ENCODE data around the gene PGAP2. TPM values are rescaled to one million over a fixed set of nuclear protein-coding genes. Genes with fewer than 3 reads are reported as not detected.
"Not testable (repeated sequence)": the region's sequence is repeated elsewhere in the genome, so short reads cannot be mapped to it uniquely, and the experiment has no call there.

Gene PGAP2
- total RNA-seq, 5 donors from 2014 or later (not counting 1 experiment from before 2014, with no cell fraction given): 22.5 to 28.2 (median 24.6) TPM

DNA sequence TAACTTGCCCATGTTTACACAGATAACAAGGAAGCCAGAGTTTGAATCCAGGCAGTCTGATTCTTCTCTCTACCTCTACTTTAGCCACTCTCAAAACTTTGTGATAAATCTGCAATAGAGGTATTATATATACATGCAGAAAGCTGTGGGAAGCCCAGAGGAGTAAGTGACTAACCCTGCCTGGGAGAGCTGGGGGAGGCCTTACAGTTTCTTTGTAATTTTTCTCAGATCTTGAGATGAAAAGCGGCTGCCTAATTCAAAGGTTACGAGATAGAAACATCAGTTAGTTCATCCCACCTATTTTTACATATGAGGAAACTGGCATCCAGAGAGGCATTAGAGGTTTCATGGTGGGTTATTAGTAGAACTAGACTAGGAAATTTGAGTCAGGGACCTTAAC lies 52.0 kb downstream of the PGAP2 start:
- Histone ChIP-seq H3K9me3 (no peaks in the 10 kb centered on the region), H3K36me3 (ENCODE audit: control insufficient read depth in 2 of 2, extremely low read depth in 1 of 2, insufficient read depth in 1 of 2, low read length in 1 of 2) (no peaks in the 10 kb centered on the region), H3K4me1 (ENCODE audit: control insufficient read depth in 1 of 2, extremely low read depth in 1 of 2, insufficient read depth in 2 of 2, low read length in 2 of 2) (peaks cover 65 to 76% of the 10 kb centered on the region in 2 experiments), H3K4me3 (ENCODE audit: control insufficient read depth in 1 of 2, extremely low read depth in 1 of 2, low read length in 1 of 2) (peak overlapping the region; percentile 3 to 36), H3K27me3 (replicated peaks in 1 of 2; ENCODE audit: control insufficient read depth in 2 of 2, extremely low read depth in 1 of 2, insufficient read depth in 2 of 2, low read length in 1 of 2) (no peaks in the 10 kb centered on the region), H3K27ac (ENCODE audit: low read length) (peak overlapping the region; percentile 30)
- Mint-ChIP-seq H3K4me3 (peak overlapping the region; percentile 69 to 99 (median 79)), H3K36me3 (peaks cover 2% of the 10 kb centered on the region), H3K27ac (peak overlapping the region; percentile 83 to 91), H3K4me1 (peaks cover 76 to 88% (median 84%) of the 10 kb centered on the region in 3 donors), H3K9me3 (no peaks in the 10 kb centered on the region), H3K27me3 (no peaks in the 10 kb centered on the region)
- ATAC-seq (replicated peaks in 1 of 4) (peak; percentile 21 to 37 (median 30)), DNase-seq (peak in 2 of 35 experiments; percentile 18 to 44)
- CTCF ChIA-PET: interaction anchor here (1.0 to 3.3 kb wide), 4 partner anchors 11 to 31 kb away, joined by 3 to 24 read pairs (median 10); partner anchors contain the start of gene RHOG (in 1 of the 2)
- POLR2A ChIA-PET: interaction anchor here in 1 of 2 donors (1.0 kb wide), 1 partner anchor 126 kb away, joined by 4 read pairs; no protein-coding TSS in a partner anchor
- no CpG with 5 or more reads among the region's 2 CpGs for WGBS (ENCODE audit: insufficient coverage)

DNA sequence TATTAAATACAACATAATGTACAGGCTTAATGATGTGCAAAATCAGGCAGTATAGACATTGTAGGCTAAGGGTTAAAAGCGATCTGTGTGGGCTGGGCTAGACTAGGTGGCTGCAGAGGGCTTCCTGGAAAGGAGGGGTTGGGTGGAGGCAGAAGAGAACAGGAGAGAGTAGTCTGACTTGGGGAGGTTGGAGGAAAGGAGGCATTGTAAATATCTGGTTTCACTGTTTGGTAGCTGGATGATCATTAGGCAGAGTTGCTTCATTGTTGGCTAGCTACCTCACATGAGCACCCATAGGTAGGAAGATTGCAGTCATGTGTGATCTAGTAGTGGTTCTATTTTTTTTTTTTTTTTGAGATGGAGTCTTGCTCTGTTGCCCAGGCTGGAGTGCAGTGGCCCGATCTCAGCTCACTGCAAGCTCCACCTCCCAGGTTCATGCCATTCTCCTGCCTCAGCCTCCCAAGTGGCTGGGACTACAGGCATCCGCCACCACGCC lies 52.6 kb downstream of the PGAP2 start:
- Histone ChIP-seq H3K4me3 (ENCODE audit: control insufficient read depth in 1 of 2, extremely low read depth in 1 of 2, low read length in 1 of 2) (peak overlapping the region; percentile 3 to 36), H3K4me1 (ENCODE audit: control insufficient read depth in 1 of 2, extremely low read depth in 1 of 2, insufficient read depth in 2 of 2, low read length in 2 of 2) (peaks cover 70 to 81% of the 10 kb centered on the region in 2 experiments), H3K27ac (ENCODE audit: low read length) (peak overlapping the region; percentile 30)
- peak overlapping the region; percentile 83 to 91 for H3K27ac Mint-ChIP-seq
- not testable (repeated sequence) for H3K27me3 Mint-ChIP-seq; H3K9me3 Mint-ChIP-seq; H3K36me3 Mint-ChIP-seq; H3K27me3 ChIP-seq (replicated peaks in 1 of 2; ENCODE audit: control insufficient read depth in 2 of 2, extremely low read depth in 1 of 2, insufficient read depth in 2 of 2, low read length in 1 of 2); H3K36me3 ChIP-seq (ENCODE audit: control insufficient read depth in 2 of 2, extremely low read depth in 1 of 2, insufficient read depth in 1 of 2, low read length in 1 of 2); H3K9me3 ChIP-seq
- ATAC-seq (replicated peaks in 1 of 4) (peak; percentile 73 to 79 (median 75)), DNase-seq (peak in 9 of 35 experiments; percentile 14 to 56 (median 32))
- WGBS (ENCODE audit: insufficient coverage): 50% methylated on average over 2 of the region's 4 CpGs
- ChIA-PET POLR2A (interaction anchor here in 1 of 2 donors (1.0 kb wide), 1 partner anchor 126 kb away, joined by 4 read pairs; no protein-coding TSS in a partner anchor), CTCF (interaction anchor here (0.6 to 3.3 kb wide), 6 partner anchors 10 to 103 kb away, joined by 3 to 24 read pairs (median 4); partner anchors contain the start of gene RHOG (in 1 of the 2))
- H3K4me3 Mint-ChIP-seq: peak overlapping the region; percentile 69 to 99 (median 79)
- H3K4me1 Mint-ChIP-seq: peaks cover 81 to 94% (median 90%) of the 10 kb centered on the region in 3 donors

DNA sequence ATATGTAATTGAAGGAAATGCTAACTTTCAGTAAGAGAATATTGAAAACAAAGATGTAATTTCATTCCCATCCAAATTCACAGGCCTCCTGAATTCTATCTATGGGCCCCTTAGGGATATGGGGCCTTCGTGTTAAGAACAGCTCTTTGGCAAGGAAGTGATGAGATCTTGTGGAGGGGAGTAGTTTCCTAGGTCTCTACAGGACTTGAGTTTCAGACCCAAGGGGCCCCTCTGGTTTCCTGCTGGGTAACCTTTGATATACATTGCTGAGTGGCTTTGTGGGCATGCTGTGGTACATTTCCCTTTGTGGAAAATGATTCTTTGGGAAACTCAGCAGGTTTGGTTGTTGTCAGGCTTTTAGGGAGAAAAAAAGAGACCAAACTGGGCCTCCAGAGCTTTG lies 53.3 kb downstream of the PGAP2 start:
- H3K9me3 ChIP-seq: no peaks in the 10 kb centered on the region
- H3K36me3 Mint-ChIP-seq: peaks cover 2% of the 10 kb centered on the region
- peak overlapping the region; percentile 83 to 91 for H3K27ac Mint-ChIP-seq
- H3K9me3 Mint-ChIP-seq: no peaks in the 10 kb centered on the region
- peaks cover 88 to 96% (median 95%) of the 10 kb centered on the region in 3 donors for H3K4me1 Mint-ChIP-seq
- DNase-seq (no peak), ATAC-seq (replicated peaks in 1 of 4) (peak in 1 of 4 experiments; percentile 18)
- H3K27me3 ChIP-seq (replicated peaks in 1 of 2; ENCODE audit: control insufficient read depth in 2 of 2, extremely low read depth in 1 of 2, insufficient read depth in 2 of 2, low read length in 1 of 2): no peaks in the 10 kb centered on the region
- peaks cover 76 to 88% of the 10 kb centered on the region in 2 experiments for H3K4me1 ChIP-seq (ENCODE audit: control insufficient read depth in 1 of 2, extremely low read depth in 1 of 2, insufficient read depth in 2 of 2, low read length in 2 of 2)
- no peak overlapping the region for H3K4me3 ChIP-seq (ENCODE audit: control insufficient read depth in 1 of 2, extremely low read depth in 1 of 2, low read length in 1 of 2)
- no peaks in the 10 kb centered on the region for H3K36me3 ChIP-seq (ENCODE audit: control insufficient read depth in 2 of 2, extremely low read depth in 1 of 2, insufficient read depth in 1 of 2, low read length in 1 of 2)
- H3K27me3 Mint-ChIP-seq: no peaks in the 10 kb centered on the region
- H3K27ac ChIP-seq (ENCODE audit: low read length): peak overlapping the region; percentile 22
- no CpG with 5 or more reads among the region's 1 CpG for WGBS (ENCODE audit: insufficient coverage)
- H3K4me3 Mint-ChIP-seq: peak overlapping the region; percentile 69 to 99 (median 79)
- POLR2A ChIA-PET: interaction anchor here in 1 of 2 donors (0.7 kb wide), 1 partner anchor 184 kb away, joined by 3 read pairs; no protein-coding TSS in a partner anchor
- CTCF ChIA-PET: interaction anchor here (0.9 to 1.3 kb wide), 3 partner anchors 9 to 20 kb away, joined by 3 to 5 read pairs (median 4); no protein-coding TSS in a partner anchor

DNA sequence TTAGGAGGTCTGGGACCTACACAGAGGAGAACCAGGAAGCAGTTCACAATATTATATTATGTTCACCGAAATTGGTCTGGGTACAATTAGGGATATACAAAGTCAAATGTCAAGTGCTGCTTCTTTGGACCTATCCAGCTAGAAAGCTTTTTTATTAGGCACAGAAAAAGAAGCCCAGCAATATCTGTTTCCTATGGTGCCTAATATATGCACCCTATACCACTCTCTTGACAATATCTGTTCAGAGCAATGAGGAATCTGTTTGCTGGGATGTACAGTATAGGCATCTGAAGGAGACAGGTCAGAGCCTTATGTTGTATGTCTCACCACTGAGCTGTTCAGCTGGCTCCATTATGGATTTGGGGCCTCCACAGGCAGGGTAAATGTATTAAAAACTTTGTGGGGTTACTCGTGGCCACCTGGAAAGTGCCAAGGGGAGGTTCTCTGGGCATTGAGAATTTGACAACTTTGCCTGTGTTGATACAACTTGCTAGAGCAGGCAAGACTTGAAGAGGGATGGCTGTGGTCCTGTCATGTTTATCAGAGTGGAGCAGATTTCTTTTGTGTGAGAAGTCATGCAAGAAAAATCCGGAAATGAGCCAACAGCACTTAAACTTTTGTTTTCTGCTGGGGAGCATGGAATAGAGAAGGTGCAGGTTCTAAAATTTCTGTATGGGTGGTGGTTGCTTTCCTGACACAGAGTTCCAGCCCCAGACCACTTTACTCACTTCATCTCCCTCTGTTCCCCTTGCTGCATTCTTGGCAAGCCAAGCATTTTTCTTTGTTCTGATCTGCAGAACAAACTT lies 57.2 kb downstream of the PGAP2 start:
- ATAC-seq (replicated peaks in 1 of 4): peak in 3 of 4 experiments; percentile 7 to 36 (median 34)
- peaks cover 90 to 96% (median 92%) of the 10 kb centered on the region in 3 donors for H3K4me1 Mint-ChIP-seq
- CTCF ChIA-PET: interaction anchor here (0.5 to 2.0 kb wide), 6 partner anchors 10 to 24 kb away, joined by 3 to 8 read pairs (median 4); partner anchors contain the start of gene STIM1 (in 2 of the 2)

DNA sequence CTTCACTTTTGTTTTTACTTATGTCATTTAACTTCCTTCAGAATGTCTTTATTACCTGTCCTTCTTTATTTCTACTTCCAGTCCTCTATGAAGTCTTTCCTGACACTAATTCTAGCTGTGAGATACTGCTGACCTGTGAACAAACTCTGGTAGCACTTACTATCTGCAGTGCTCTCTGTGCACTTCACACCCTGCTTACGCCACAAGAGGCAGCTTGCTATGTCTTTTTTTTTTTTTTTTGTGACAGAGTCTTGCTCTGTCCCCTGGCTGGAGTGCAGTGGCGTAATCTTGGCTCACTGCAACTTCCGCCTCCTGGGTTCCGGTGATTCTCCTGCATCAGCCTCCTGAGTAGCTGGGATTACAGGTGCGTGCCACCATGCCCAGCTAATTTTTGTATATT lies 57.8 kb downstream of the PGAP2 start:
- Histone ChIP-seq H3K4me1 (ENCODE audit: control insufficient read depth in 1 of 2, extremely low read depth in 1 of 2, insufficient read depth in 2 of 2, low read length in 2 of 2) (peaks cover 62 to 73% of the 10 kb centered on the region in 2 experiments), H3K36me3 (ENCODE audit: control insufficient read depth in 2 of 2, extremely low read depth in 1 of 2, insufficient read depth in 1 of 2, low read length in 1 of 2) (no peaks in the 10 kb centered on the region), H3K27ac (ENCODE audit: low read length) (peak overlapping the region; percentile 27), H3K27me3 (replicated peaks in 1 of 2; ENCODE audit: control insufficient read depth in 2 of 2, extremely low read depth in 1 of 2, insufficient read depth in 2 of 2, low read length in 1 of 2) (no peaks in the 10 kb centered on the region), H3K9me3 (no peaks in the 10 kb centered on the region), H3K4me3 (ENCODE audit: control insufficient read depth in 1 of 2, extremely low read depth in 1 of 2, low read length in 1 of 2) (no peak overlapping the region)
- peak in 2 of 4 experiments; percentile 33 to 44 for ATAC-seq (replicated peaks in 1 of 4)
- Mint-ChIP-seq H3K36me3 (peaks cover 9% of the 10 kb centered on the region), H3K4me1 (peaks cover 90 to 97% (median 92%) of the 10 kb centered on the region in 3 donors), H3K27me3 (no peaks in the 10 kb centered on the region), H3K27ac (peak overlapping the region; percentile 88 to 92), H3K9me3 (no peaks in the 10 kb centered on the region), H3K4me3 (peak overlapping the region; percentile 37 to 64 (median 46))
- ChIA-PET CTCF (interaction anchor here (0.5 to 2.0 kb wide), 6 partner anchors 11 to 47 kb away, joined by 3 to 8 read pairs (median 4); partner anchors contain the start of gene STIM1 (in 2 of the 2)), POLR2A (no interaction called here)
- DNase-seq: peak in 4 of 35 experiments; percentile 6 to 48 (median 23)
- WGBS (ENCODE audit: insufficient coverage): 71% methylated on average over 4 of the region's 5 CpGs

More for the DNA sequence above, 57.2 kb downstream of the PGAP2 start:
- peak in 2 of 35 experiments; percentile 2 to 29 for DNase-seq
- Mint-ChIP-seq H3K27ac (peak overlapping the region; percentile 88 to 92), H3K36me3 (peaks cover 6% of the 10 kb centered on the region), H3K27me3 (no peaks in the 10 kb centered on the region), H3K9me3 (no peaks in the 10 kb centered on the region), H3K4me3 (peak overlapping the region; percentile 37 to 64 (median 46))
- WGBS (ENCODE audit: insufficient coverage): 14% methylated on average over 1 of the region's 3 CpGs
- Histone ChIP-seq H3K36me3 (ENCODE audit: control insufficient read depth in 2 of 2, extremely low read depth in 1 of 2, insufficient read depth in 1 of 2, low read length in 1 of 2) (no peaks in the 10 kb centered on the region), H3K27ac (ENCODE audit: low read length) (peak overlapping the region; percentile 27), H3K9me3 (no peaks in the 10 kb centered on the region), H3K4me3 (ENCODE audit: control insufficient read depth in 1 of 2, extremely low read depth in 1 of 2, low read length in 1 of 2) (no peak overlapping the region), H3K27me3 (replicated peaks in 1 of 2; ENCODE audit: control insufficient read depth in 2 of 2, extremely low read depth in 1 of 2, insufficient read depth in 2 of 2, low read length in 1 of 2) (no peaks in the 10 kb centered on the region), H3K4me1 (ENCODE audit: control insufficient read depth in 1 of 2, extremely low read depth in 1 of 2, insufficient read depth in 2 of 2, low read length in 2 of 2) (peaks cover 63 to 72% of the 10 kb centered on the region in 2 experiments)
- POLR2A ChIA-PET: interaction anchor here in 1 of 2 donors (0.5 kb wide), 1 partner anchor 13 kb away, joined by 4 read pairs; no protein-coding TSS in a partner anchor

DNA sequence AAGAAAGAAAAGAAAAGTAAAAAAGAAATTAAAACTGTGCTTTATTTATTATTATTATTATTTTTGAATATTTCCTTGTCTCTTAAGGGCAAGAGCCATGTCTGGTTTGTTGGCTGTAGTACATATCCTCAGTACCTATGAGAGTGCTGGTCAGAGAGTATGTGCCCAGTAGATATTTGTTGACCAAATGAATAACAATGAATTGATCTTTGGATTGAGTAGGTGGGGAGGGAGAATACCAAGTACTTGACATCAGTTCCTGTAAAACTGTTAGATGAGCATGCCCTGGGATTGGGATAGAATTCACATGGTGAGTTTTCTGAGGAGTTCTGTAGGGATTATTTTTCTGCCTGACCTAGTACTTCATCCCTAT lies 58.5 kb downstream of the PGAP2 start:
- ChIA-PET CTCF (interaction anchor here (0.7 to 3.6 kb wide), 6 partner anchors 12 to 48 kb away, joined by 3 to 14 read pairs (median 6); partner anchors contain the start of gene STIM1 (in 1 of the 2)), POLR2A (interaction anchor here in 1 of 2 donors (0.7 kb wide), 1 partner anchor 39 kb away, joined by 3 read pairs; no protein-coding TSS in a partner anchor)
- peaks cover 91 to 97% (median 92%) of the 10 kb centered on the region in 3 donors for H3K4me1 Mint-ChIP-seq
- peaks cover 9% of the 10 kb centered on the region for H3K36me3 Mint-ChIP-seq
- Histone ChIP-seq H3K27ac (ENCODE audit: low read length) (peak overlapping the region; percentile 34), H3K36me3 (ENCODE audit: control insufficient read depth in 2 of 2, extremely low read depth in 1 of 2, insufficient read depth in 1 of 2, low read length in 1 of 2) (no peaks in the 10 kb centered on the region), H3K4me1 (ENCODE audit: control insufficient read depth in 1 of 2, extremely low read depth in 1 of 2, insufficient read depth in 2 of 2, low read length in 2 of 2) (peaks cover 60 to 68% of the 10 kb centered on the region in 2 experiments), H3K9me3 (no peaks in the 10 kb centered on the region), H3K27me3 (replicated peaks in 1 of 2; ENCODE audit: control insufficient read depth in 2 of 2, extremely low read depth in 1 of 2, insufficient read depth in 2 of 2, low read length in 1 of 2) (no peaks in the 10 kb centered on the region), H3K4me3 (ENCODE audit: control insufficient read depth in 1 of 2, extremely low read depth in 1 of 2, low read length in 1 of 2) (no peak overlapping the region)
- peak overlapping the region in 1 of 3 donors; percentile 58 for H3K4me3 Mint-ChIP-seq
- DNase-seq: no peak
- H3K27ac Mint-ChIP-seq: peak overlapping the region; percentile 83 to 92
- no peak for ATAC-seq (replicated peaks in 1 of 4)
- no peaks in the 10 kb centered on the region for H3K9me3 Mint-ChIP-seq
- H3K27me3 Mint-ChIP-seq: no peaks in the 10 kb centered on the region
